Stimulated activated CD8-positive, alpha-beta memory T cell treated with anti-CD3 and anti-CD28 coated beads, Interleukin-7, amount 100 ng/mL, for 4 hours (primary cell): ENCODE results near the gene FRMD5.

Experiments used
- DNase-seq, 2 donors: peaks; one replicate each; pipeline ENCODE4 v3.0.0-alpha.2; 2020; ENCODE audit warnings: low read depth in 2 of 2

FRMD5 gene

DNA sequence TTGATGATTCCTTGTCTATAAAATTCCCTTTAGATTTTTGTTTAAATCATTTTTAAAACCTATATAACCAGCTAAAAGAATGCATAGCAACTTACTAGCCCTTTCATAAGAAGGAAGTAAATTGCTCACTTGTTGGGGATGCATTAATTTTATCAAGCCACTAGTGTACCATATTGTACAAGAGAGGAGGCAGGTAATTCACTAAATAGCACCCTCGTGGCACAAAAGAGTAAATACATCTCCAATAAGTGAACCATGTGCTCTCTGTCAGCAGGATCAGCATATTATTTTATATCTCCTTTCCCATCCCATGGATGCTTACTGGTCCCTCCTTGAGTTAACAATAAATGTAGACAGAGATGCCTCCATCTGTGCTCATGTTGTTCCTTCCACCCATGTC, 34.3 kb downstream of the FRMD5 start:
- DNase-seq: no peak

DNA sequence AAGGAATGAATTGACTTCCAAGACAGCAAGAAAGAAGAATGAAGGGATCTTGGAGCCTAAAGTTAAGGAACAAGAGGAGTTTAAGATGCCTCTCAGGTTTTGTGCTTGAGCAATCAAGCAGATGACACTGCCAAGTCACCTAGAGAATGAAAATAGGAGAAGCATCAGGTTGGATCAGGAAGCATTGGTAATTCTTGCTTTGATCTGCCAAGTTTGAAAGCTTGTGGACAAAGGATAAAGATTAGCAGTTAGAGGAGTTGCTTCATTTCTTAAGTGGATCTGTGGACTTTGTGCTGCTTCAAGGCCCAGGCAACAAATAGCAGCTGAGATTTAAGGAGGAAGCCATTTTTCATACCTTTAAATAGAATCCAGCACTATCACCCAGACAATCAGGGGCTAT, 35.6 kb downstream of the FRMD5 start:
- no peak for DNase-seq

DNA sequence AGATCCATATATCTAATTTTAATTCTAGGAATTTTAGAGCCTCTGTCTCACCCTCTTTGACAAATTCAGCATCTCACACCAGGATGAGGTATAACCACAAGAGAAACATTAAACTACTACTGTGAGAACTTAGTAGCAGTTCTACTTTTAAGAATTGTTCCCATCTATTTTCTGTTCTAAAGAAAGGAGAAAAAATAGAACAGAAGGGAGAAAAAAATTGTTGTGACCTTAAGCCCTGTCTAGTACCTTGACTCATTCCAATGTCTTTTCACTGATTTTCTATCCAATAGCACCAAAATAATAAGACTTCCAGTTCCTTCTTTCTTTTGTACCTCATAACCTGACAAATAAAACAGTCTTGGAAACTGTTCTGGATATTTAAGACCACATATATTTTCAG, 37.0 kb downstream of the FRMD5 start:
- no peak for DNase-seq

DNA sequence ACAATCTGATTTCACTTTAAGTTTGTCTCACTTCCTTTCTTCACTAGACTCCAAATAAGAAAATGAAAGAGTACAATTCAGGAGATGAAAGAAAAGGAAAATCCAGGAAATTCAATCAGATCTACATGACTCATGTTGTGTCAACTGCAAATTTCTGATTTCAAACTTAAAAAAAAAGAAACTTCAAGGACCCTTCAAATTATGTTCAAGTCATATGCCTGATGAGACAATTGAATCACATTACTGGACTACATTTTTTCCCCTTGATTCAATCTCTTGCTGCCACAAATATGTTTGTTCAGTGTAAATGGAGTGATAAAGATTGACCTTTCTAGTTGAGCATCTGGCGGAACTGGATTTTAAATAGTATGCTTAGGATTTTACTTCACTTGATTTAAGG, 37.4 kb downstream of the FRMD5 start:
- no peak for DNase-seq

- DNase-seq: no peak
Measured at GRCh38 chr15:44153352-44153751, 41.7 kb downstream of the FRMD5 start.

DNA sequence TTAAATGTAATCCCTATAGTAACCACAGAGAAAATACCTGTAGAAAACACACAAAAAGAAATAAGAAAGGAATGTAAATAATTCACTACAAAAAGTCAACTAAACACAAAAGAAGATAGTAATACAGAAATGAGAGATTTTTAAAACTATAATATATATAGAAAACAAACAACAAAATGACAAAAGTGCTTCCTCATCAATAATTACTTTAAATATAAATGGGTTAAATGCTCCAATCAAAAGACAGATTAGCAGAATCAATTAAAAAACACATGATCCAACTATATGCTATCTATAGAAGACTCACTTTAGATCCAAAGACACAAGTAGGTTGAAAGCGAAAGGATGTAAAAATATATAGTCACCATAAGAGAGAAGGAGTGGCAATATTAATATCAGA, 45.8 kb downstream of the FRMD5 start:
- no peak for DNase-seq

GRCh38 chr15:44148580-44148979, 46.5 kb downstream of the FRMD5 start:
- DNase-seq: no peak

- no peak for DNase-seq
Measured at GRCh38 chr15:44147636-44148035, 47.4 kb downstream of the FRMD5 start.

DNA sequence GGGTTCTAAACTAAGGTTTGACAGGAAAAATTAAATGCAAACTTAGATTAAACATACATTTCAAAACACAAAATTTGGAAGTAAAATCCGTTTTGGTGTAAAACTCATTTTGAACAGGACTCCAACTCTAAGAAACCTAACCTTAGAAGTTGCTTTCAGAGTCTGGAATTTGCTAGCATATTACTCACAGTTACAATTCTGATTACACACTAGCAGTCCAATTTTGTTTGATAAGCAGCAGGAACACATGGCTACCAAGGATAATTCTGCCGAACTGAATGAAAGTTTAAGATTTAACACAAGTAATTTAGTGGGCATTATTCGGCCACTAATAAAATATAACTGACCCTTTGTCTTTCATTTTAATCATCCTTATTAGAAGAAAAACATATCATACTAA, 49.6 kb downstream of the FRMD5 start:
- DNase-seq: no peak

DNA sequence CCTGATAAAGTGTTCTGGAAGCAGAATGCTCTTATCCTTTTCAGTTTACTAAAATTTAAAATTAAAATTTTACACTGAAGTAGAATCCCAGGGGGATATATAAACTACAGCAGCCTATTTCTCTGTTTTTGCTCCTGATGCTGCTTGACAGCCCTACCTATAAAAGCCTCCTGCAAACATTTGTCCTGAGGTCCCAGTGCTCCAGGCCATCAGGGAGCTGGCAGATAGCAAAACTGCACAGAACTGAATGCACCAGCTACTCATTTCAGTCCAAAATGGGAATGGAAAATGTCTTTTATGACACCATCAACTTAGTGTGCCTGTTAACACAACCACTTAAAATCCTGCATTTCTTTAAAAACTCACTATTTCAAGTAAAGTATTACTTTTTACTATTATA, 50.1 kb downstream of the FRMD5 start:
- DNase-seq: no peak

- no peak for DNase-seq
Measured at GRCh38 chr15:44144184-44144583, 50.9 kb downstream of the FRMD5 start.

- DNase-seq: no peak
Measured at GRCh38 chr15:44137750-44138149, 57.3 kb downstream of the FRMD5 start.

DNA sequence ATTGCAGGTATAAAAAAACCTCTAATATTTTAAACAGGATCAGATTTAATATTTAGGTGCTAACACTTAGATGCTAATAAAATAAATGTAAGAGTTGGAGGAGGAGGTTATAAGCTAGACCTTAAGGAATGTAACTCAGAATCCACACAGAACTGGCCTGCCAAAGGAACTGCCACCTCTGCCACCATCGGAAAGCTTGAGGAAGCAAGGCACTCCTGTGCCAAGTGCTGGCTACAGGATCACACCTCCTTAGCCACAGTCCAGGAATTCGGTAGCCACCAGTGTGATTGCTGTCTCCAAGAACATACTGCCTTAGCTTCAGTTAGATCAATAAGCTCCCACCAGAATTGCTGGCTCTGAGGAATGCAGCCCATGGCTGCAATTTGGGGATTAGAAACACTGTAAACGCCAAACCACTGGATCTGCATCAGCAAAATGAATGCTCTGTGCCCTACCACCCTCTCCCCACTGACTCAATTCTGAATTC, 58.0 kb downstream of the FRMD5 start:
- DNase-seq: no peak

GRCh38 chr15:44132057-44132456, 63.0 kb downstream of the FRMD5 start:
- no peak for DNase-seq

- DNase-seq: no peak
Measured at GRCh38 chr15:44130778-44131177, 64.3 kb downstream of the FRMD5 start.

- no peak for DNase-seq
Measured at GRCh38 chr15:44129911-44130310, 65.2 kb downstream of the FRMD5 start.

DNA sequence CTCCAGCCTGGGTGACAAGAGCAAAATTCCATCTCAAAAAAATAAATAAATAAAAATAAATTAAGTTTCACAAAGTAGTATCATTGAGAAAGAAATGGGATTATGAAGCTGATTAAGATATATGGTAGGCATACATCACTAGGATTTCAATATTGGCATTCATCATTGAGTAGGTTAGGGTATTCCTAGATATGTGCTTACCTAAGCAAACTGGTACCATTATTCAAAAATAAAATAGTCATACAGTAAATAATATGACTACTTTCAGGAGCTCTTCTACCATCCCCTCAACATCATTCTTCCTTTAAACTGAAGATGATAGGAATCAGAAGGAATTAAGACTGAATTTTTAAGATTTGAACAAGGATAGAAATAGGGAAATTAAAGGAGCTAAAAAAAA, 66.6 kb downstream of the FRMD5 start:
- no peak for DNase-seq

GRCh38 chr15:44125879-44126278, 69.2 kb downstream of the FRMD5 start:
- DNase-seq: no peak

DNA sequence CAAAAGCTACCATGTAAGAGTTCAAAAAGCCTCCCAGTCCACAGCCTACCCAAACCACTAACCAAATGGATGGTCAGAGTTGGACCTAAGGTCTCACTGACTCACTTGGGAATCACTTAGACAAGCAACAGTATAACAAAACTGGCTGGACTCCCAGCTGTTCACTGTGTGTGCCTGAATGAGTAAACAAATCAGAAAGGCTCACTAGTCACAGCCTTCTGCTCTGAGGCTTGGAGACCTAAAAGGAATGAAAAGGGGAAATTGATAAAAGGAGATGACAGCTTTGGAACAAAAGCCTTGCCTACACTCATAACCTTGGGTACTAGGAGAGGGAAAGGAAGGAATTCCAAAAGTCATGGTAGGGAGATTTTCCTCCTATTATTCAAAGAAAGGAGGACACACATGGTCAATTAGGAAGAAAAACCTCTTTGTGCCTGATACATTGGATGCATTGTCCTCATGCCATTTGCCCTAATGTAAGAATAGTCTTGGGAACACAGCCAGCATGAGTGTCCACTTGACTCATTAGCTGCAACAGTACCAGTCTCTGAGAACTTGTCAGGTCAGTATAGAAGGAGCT, 92.3 kb downstream of the FRMD5 start:
- DNase-seq: no peak

- DNase-seq: no peak
Measured at GRCh38 chr15:44101944-44102343, 93.1 kb downstream of the FRMD5 start.

DNA sequence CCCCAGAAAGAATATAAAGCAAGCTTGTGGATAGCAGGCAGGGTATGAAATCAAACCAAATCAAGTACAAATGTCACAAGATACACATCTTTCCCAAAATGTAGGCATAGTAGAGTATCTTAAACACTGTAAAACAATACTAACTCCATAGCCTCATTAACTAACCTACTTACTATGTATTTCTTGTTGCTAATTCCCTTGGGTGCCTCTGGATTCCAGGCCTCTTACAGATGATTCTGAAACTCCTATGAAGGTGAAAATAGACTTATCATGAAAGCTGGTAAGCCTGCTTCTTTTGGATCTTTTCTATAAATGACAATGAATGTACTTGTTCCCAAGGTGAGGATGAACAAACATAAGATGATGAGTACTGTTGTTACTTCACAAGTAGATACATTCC, 93.8 kb downstream of the FRMD5 start:
- DNase-seq: no peak

- no peak for DNase-seq
Measured at GRCh38 chr15:44099671-44100070, 95.4 kb downstream of the FRMD5 start.

DNA sequence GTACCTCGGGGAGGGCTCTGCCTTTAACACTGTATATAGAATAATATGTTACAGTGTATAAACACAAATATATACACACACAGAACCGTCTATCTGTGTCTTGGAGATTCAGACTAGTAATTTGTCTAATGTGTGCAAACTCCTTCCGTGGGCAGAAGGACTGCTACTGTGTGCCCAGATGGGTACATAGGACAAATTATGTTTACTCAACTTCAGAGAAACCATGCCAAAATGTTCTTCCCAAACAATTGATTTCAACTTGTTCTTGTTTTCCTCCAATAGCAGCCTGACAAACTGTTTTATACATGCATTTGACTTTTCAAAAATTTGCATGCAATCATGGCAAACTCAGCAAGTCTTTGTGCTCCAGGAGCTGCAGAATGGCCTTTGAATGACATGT, 97.5 kb downstream of the FRMD5 start:
- DNase-seq: no peak

GRCh38 chr15:44096596-44096995, 98.5 kb downstream of the FRMD5 start:
- DNase-seq: no peak
